ENCODE results near the gene NSD1. TPM values are rescaled to one million over a fixed set of nuclear protein-coding genes. Genes with fewer than 3 reads are reported as not detected.
A peak's percentile ranks its signal among the peaks of the same experiment; 100 is the strongest.

NSD1 gene
- total and polyA plus RNA-seq, 9 of the 15 experiments (the other 6 are each of a cell fraction or from before 2014, with no cell fraction given) = 3.8 to 51.0 (median 24.7) TPM

- TF ChIP-seq ZNF395 (CRISPR knock-in tag; IDR thresholded peaks at IDR 0.05) (no peak), CBFB (CRISPR knock-in tag; IDR thresholded peaks at IDR 0.05) (no peak)
Measured at GRCh38 chr5:177319913-177320588, 186.5 kb downstream of the NSD1 start (continued).

GRCh38 chr5:177320879-177321278 lies 187.3 kb downstream of the NSD1 start:
- H3K4me2 ChIP-seq (ENCODE audit: insufficient read depth, low read length) = no peak overlapping the region; the same call in 1 of the 2 replicates
- H3K27me3 ChIP-seq (ENCODE audit: control insufficient read depth in 2 of 2, insufficient read depth in 2 of 2, low read length in 2 of 2) = no peaks in the 10 kb centered on the region
- H3K9me3 ChIP-seq (replicated peaks; ENCODE audit: control insufficient read depth, insufficient read depth, low read depth, low read length) = no peaks in the 10 kb centered on the region
- ChIA-PET CTCF (ENCODE audit: low intra/inter-chr PET ratio) (no interaction called here), POLR2A (interaction anchor here (1.5 kb wide), 1 partner anchor 28 kb away, joined by 3 read pairs; no protein-coding TSS in a partner anchor)
- WGBS (ENCODE audit: insufficient coverage, low coverage, missing lambda C conversion rate) = 35% methylated on average over 7 of the region's 7 CpGs
- no peak overlapping the region for H2AFZ ChIP-seq (ENCODE audit: low read depth, low read length)
- TF ChIP-seq MAFK (IDR thresholded peaks at IDR 0.05; ENCODE audit: low read length) (peak; percentile 46; the same call in 1 of the 2 replicates), NRF1 (conservative IDR thresholded peaks at IDR 0.05 in 1 of 2, IDR thresholded peaks at IDR 0.05 in 1 of 2) (peak in 1 of 2 experiments; percentile 29; a peak in 1 of 4 replicates), RB1 (IDR thresholded peaks at IDR 0.05; ENCODE audit: low read depth) (no peak), ZNF384 (IDR thresholded peaks at IDR 0.05; ENCODE audit: low read depth, low read length) (no peak), NFYB (IDR thresholded peaks at IDR 0.05; ENCODE audit: extremely low read depth, insufficient read length) (no peak), ZNF12 (CRISPR knock-in tag; IDR thresholded peaks at IDR 0.05) (peak; percentile 68), NFE2 (IDR thresholded peaks at IDR 0.05; ENCODE audit: low read depth) (0 out of 2 replicates have a peak, but pooled peaks have one; percentile 36), ZNF766 (CRISPR knock-in tag; conservative IDR thresholded peaks at IDR 0.05) (peak; percentile 79), SMARCE1 (IDR thresholded peaks at IDR 0.05) (peak; percentile 30; the same call in 1 of the 2 replicates), MAFF (IDR thresholded peaks at IDR 0.05; ENCODE audit: low read length) (peak; percentile 29; the same call in 1 of the 2 replicates), ZEB2 (IDR thresholded peaks at IDR 0.05) (no peak), CBX8 (IDR thresholded peaks at IDR 0.05; ENCODE audit: borderline replicate concordance, extremely low read depth, low read depth, low read length, poor library complexity, severe bottlenecking) (no peak), C11orf30 (IDR thresholded peaks at IDR 0.05; ENCODE audit: low read depth) (0 out of 2 replicates have a peak, but pooled peaks have one; percentile 39), ELK3 (CRISPR knock-in tag; IDR thresholded peaks at IDR 0.05) (no peak), ARID1B (IDR thresholded peaks at IDR 0.05) (peak; percentile 29; the same call in 1 of the 2 replicates), SPI1 (IDR thresholded peaks at IDR 0.05; ENCODE audit: borderline replicate concordance, low read depth, low read length) (peak; percentile 100)
- BruUV-seq (replicated peaks) = no TSS peak
- in situ Hi-C loops (cut with MboI) (no loop called here), intact Hi-C loops (cut with micrococcal nuclease) (no loop called here)
- no peaks in the 10 kb centered on the region for H3K9me1 ChIP-seq (ENCODE audit: control insufficient read depth, insufficient read depth, low read length)
- no peaks in the 10 kb centered on the region for H4K20me1 ChIP-seq (replicated peaks; ENCODE audit: control insufficient read depth, insufficient read depth, low read length)
- FAIRE-seq = peak; percentile 75
- peak in 1 of 4 experiments; percentile 43 for DNase-seq (ENCODE audit: extremely low read depth in 1 of 4, low spot score in 3 of 4)
- peaks cover 2 to 10% of the 10 kb centered on the region in 2 experiments; a peak in 3 of 5 replicates for H3K4me1 ChIP-seq (replicated peaks in 1 of 2; ENCODE audit: control insufficient read depth in 2 of 2, insufficient read depth in 2 of 2, low read length in 2 of 2)
- no peaks in the 10 kb centered on the region for H3K79me2 ChIP-seq (ENCODE audit: control insufficient read depth, insufficient read depth, low read length)
- H3K36me3 ChIP-seq (ENCODE audit: control insufficient read depth, insufficient read depth, low read length) = peaks cover 10% of the 10 kb centered on the region; the same call in 2 of the 3 replicates
- peak; percentile 75 for ATAC-seq
- H3K27ac ChIP-seq (ENCODE audit: extremely low read depth, low read depth, low read length) = 0 out of 3 replicates have a peak overlapping the region, but pooled peaks have one; percentile 30
- no peak overlapping the region for H3K9ac ChIP-seq (ENCODE audit: insufficient read depth in 1 of 2, low read depth in 2 of 2, low read length in 2 of 2)
- H3K4me3 ChIP-seq = no peak overlapping the region

Measured in K562 (cell line).